IPS DF 6.9 (cell line): ENCODE results near the gene SLC24A5.

Source experiments
- DNase-seq: peaks from one replicate; pipeline ENCODE4 v3.0.0-alpha.2; 2013; ENCODE audit warnings: low read depth, low spot score
- H3K27ac ChIP-seq: one replicate; pipeline ENCODE4 v1.5.1; 2013; ENCODE audit warnings: low read length, control low read depth
- H3K27me3 ChIP-seq: 2 replicates; pipeline ENCODE4 v1.6.1; 2013; ENCODE audit warnings: mild to moderate bottlenecking, low read length; ENCODE audit not compliant: control insufficient read depth, insufficient read depth
- H3K36me3 ChIP-seq: 2 replicates; pipeline ENCODE4 v1.6.1; 2013; ENCODE audit warnings: low read length; ENCODE audit not compliant: control insufficient read depth, insufficient read depth
- H3K4me1 ChIP-seq: 2 replicates; pipeline ENCODE4 v1.6.1; 2013; ENCODE audit warnings: low read length; ENCODE audit not compliant: control insufficient read depth, insufficient read depth
- H3K4me3 ChIP-seq: 2 replicates; pipeline ENCODE4 v1.5.1; 2013; ENCODE audit warnings: mild to moderate bottlenecking, low read length
- H3K9me3 ChIP-seq: 2 replicates; pipeline ENCODE4 v1.6.1; 2013; ENCODE audit warnings: low read length, inconsistent platforms; ENCODE audit not compliant: control insufficient read depth, insufficient read depth
- WGBS: extraction: QIAGEN DNeasy Blood & Tissue Kit; methylation state at CpG from one replicate; pipeline ENCODE4 v1.1.7; 2013; ENCODE audit warnings: mixed read lengths, missing lambda C conversion rate; ENCODE audit not compliant: insufficient read length, insufficient coverage; 5-methylcytosine and 5-hydroxymethylcytosine counted together

SLC24A5 gene

GRCh38 chr15:48090115-48090514, 30.7 kb upstream of the SLC24A5 start:
- Histone ChIP-seq H3K4me3 (no peak overlapping the region), H3K27me3 (no peaks in the 10 kb centered on the region), H3K9me3 (no peaks in the 10 kb centered on the region), H3K36me3 (no peaks in the 10 kb centered on the region), H3K27ac (no peak overlapping the region), H3K4me1 (no peaks in the 10 kb centered on the region)
- no CpG with 5 or more reads among the region's 2 CpGs for WGBS
- DNase-seq, result no peak

- no peak for DNase-seq
- no peaks in the 10 kb centered on the region for H3K4me1 ChIP-seq
- WGBS, result no CpG with 5 or more reads among the region's 3 CpGs
These were observed 30.1 kb upstream of the SLC24A5 start for GRCh38 chr15:48090666-48091065.

GRCh38 chr15:48091522-48091921, 29.3 kb upstream of the SLC24A5 start:
- Histone ChIP-seq H3K27me3 (no peaks in the 10 kb centered on the region; the same call in 1 of the 2 replicates), H3K9me3 (no peaks in the 10 kb centered on the region), H3K4me3 (no peak overlapping the region), H3K4me1 (no peaks in the 10 kb centered on the region), H3K27ac (no peak overlapping the region), H3K36me3 (no peaks in the 10 kb centered on the region)
- WGBS, result no CpG with 5 or more reads among the region's 4 CpGs
- DNase-seq, result no peak

More at GRCh38 chr15:48090666-48091065, 30.1 kb upstream of the SLC24A5 start:
- Histone ChIP-seq H3K9me3 (no peaks in the 10 kb centered on the region), H3K4me3 (no peak overlapping the region), H3K27me3 (no peaks in the 10 kb centered on the region), H3K36me3 (no peaks in the 10 kb centered on the region), H3K27ac (no peak overlapping the region)

- DNase-seq, result no peak
- no CpG with 5 or more reads among the region's 4 CpGs for WGBS
- H3K27ac ChIP-seq, result no peak overlapping the region
- H3K36me3 ChIP-seq, result no peaks in the 10 kb centered on the region
- H3K9me3 ChIP-seq, result no peaks in the 10 kb centered on the region
- no peak overlapping the region for H3K4me3 ChIP-seq
- H3K27me3 ChIP-seq, result no peaks in the 10 kb centered on the region; the same call in 1 of the 2 replicates
- no peaks in the 10 kb centered on the region for H3K4me1 ChIP-seq
These were observed 24.4 kb upstream of the SLC24A5 start for GRCh38 chr15:48096355-48096786.

- no peaks in the 10 kb centered on the region; the same call in 1 of the 2 replicates for H3K27me3 ChIP-seq
- H3K27ac ChIP-seq, result no peak overlapping the region
- H3K4me3 ChIP-seq, result no peak overlapping the region
- no CpG with 5 or more reads among the region's 2 CpGs for WGBS
- H3K9me3 ChIP-seq, result no peaks in the 10 kb centered on the region
- DNase-seq, result no peak
- H3K4me1 ChIP-seq, result no peaks in the 10 kb centered on the region
- H3K36me3 ChIP-seq, result no peaks in the 10 kb centered on the region
These were observed 24.0 kb upstream of the SLC24A5 start for GRCh38 chr15:48096813-48097212.

- Histone ChIP-seq H3K4me3 (no peak overlapping the region), H3K4me1 (no peaks in the 10 kb centered on the region), H3K27me3 (no peaks in the 10 kb centered on the region; the same call in 1 of the 2 replicates), H3K9me3 (no peaks in the 10 kb centered on the region), H3K27ac (no peak overlapping the region), H3K36me3 (no peaks in the 10 kb centered on the region)
- DNase-seq, result no peak
- no CpG with 5 or more reads among the region's 2 CpGs for WGBS
These were observed 23.5 kb upstream of the SLC24A5 start for GRCh38 chr15:48097264-48097663.

- H3K4me3 ChIP-seq, result no peak overlapping the region
- no peaks in the 10 kb centered on the region for H3K36me3 ChIP-seq
- DNase-seq, result no peak
- no CpG with 5 or more reads among the region's 6 CpGs for WGBS
- H3K27me3 ChIP-seq, result no peaks in the 10 kb centered on the region
- no peaks in the 10 kb centered on the region for H3K4me1 ChIP-seq
- no peak overlapping the region for H3K27ac ChIP-seq
- no peaks in the 10 kb centered on the region for H3K9me3 ChIP-seq
These were observed 19.3 kb upstream of the SLC24A5 start for GRCh38 chr15:48101376-48101961.

GRCh38 chr15:48102167-48102566, 18.6 kb upstream of the SLC24A5 start:
- no peaks in the 10 kb centered on the region for H3K27me3 ChIP-seq
- H3K4me3 ChIP-seq, result no peak overlapping the region
- WGBS, result no CpG with 5 or more reads among the region's 6 CpGs
- DNase-seq, result no peak
- H3K36me3 ChIP-seq, result no peaks in the 10 kb centered on the region
- no peak overlapping the region for H3K27ac ChIP-seq
- no peaks in the 10 kb centered on the region for H3K4me1 ChIP-seq
- no peaks in the 10 kb centered on the region for H3K9me3 ChIP-seq

- Histone ChIP-seq H3K4me1 (no peaks in the 10 kb centered on the region), H3K9me3 (no peaks in the 10 kb centered on the region), H3K27ac (no peak overlapping the region), H3K36me3 (no peaks in the 10 kb centered on the region), H3K27me3 (no peaks in the 10 kb centered on the region), H3K4me3 (no peak overlapping the region)
- WGBS, result no CpG with 5 or more reads among the region's 5 CpGs
- no peak for DNase-seq
These were observed 17.1 kb upstream of the SLC24A5 start for GRCh38 chr15:48103647-48104046.

GRCh38 chr15:48105936-48106335, 14.9 kb upstream of the SLC24A5 start:
- H3K27me3 ChIP-seq, result no peaks in the 10 kb centered on the region

GRCh38 chr15:48109212-48109611, 11.6 kb upstream of the SLC24A5 start:
- no peaks in the 10 kb centered on the region for H3K9me3 ChIP-seq
- no CpG with 5 or more reads among the region's 4 CpGs for WGBS
- no peaks in the 10 kb centered on the region for H3K27me3 ChIP-seq
- H3K36me3 ChIP-seq, result no peaks in the 10 kb centered on the region
- H3K27ac ChIP-seq, result no peak overlapping the region
- H3K4me3 ChIP-seq, result no peak overlapping the region
- no peaks in the 10 kb centered on the region for H3K4me1 ChIP-seq
- DNase-seq, result no peak

More at GRCh38 chr15:48105936-48106335, 14.9 kb upstream of the SLC24A5 start:
- no peaks in the 10 kb centered on the region for H3K4me1 ChIP-seq
- H3K36me3 ChIP-seq, result no peaks in the 10 kb centered on the region
- no peaks in the 10 kb centered on the region for H3K9me3 ChIP-seq
- no peak overlapping the region for H3K4me3 ChIP-seq
- no peak for DNase-seq
- WGBS, result no CpG with 5 or more reads among the region's 2 CpGs
- H3K27ac ChIP-seq, result no peak overlapping the region
